ENCODE results near the gene PRR7. TPM values are rescaled to one million over a fixed set of nuclear protein-coding genes. Genes with fewer than 3 reads are reported as not detected.

The PRR7 gene
- total RNA-seq, 1 donor from 2014 or later = 18.1 TPM

- intact Hi-C loops (cut with DNase I) = no loop called here
- Histone ChIP-seq H3K9me3 (no peaks in the 10 kb centered on the region), H3K4me1 (peaks cover 26 to 54% of the 10 kb centered on the region in 2 donors), H3K4me3 (peak overlapping the region in 1 of 2 donors; percentile 91), H3K27ac (peak overlapping the region; percentile 91), H3K36me3 (peaks cover 23 to 24% of the 10 kb centered on the region in 2 donors), H3K27me3 (no peaks in the 10 kb centered on the region)
- TF ChIP-seq, protein P1, sequence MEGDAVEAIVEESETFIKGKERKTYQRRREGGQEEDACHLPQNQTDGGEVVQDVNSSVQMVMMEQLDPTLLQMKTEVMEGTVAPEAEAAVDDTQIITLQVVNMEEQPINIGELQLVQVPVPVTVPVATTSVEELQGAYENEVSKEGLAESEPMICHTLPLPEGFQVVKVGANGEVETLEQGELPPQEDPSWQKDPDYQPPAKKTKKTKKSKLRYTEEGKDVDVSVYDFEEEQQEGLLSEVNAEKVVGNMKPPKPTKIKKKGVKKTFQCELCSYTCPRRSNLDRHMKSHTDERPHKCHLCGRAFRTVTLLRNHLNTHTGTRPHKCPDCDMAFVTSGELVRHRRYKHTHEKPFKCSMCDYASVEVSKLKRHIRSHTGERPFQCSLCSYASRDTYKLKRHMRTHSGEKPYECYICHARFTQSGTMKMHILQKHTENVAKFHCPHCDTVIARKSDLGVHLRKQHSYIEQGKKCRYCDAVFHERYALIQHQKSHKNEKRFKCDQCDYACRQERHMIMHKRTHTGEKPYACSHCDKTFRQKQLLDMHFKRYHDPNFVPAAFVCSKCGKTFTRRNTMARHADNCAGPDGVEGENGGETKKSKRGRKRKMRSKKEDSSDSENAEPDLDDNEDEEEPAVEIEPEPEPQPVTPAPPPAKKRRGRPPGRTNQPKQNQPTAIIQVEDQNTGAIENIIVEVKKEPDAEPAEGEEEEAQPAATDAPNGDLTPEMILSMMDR (IDR thresholded peaks at IDR 0.05) = no peak
- DNase-seq (ENCODE audit: low spot score in 2 of 2) = no peak
Measured at GRCh38 chr5:177470759-177471536, 24.3 kb downstream of the PRR7 start.

GRCh38 chr5:177471610-177472356 lies 25.2 kb downstream of the PRR7 start:
- Histone ChIP-seq H3K36me3 (peaks cover 15% of the 10 kb centered on the region in 2 donors), H3K4me1 (peaks cover 26 to 62% of the 10 kb centered on the region in 2 donors), H3K27me3 (no peaks in the 10 kb centered on the region), H3K4me3 (peak overlapping the region; percentile 91 to 94), H3K27ac (peak overlapping the region; percentile 91), H3K9me3 (no peaks in the 10 kb centered on the region)
- DNase-seq (ENCODE audit: low spot score in 2 of 2) = no peak
- TF ChIP-seq, protein P1 (IDR thresholded peaks at IDR 0.05) = no peak
- intact Hi-C loops (cut with DNase I) = no loop called here

DNA sequence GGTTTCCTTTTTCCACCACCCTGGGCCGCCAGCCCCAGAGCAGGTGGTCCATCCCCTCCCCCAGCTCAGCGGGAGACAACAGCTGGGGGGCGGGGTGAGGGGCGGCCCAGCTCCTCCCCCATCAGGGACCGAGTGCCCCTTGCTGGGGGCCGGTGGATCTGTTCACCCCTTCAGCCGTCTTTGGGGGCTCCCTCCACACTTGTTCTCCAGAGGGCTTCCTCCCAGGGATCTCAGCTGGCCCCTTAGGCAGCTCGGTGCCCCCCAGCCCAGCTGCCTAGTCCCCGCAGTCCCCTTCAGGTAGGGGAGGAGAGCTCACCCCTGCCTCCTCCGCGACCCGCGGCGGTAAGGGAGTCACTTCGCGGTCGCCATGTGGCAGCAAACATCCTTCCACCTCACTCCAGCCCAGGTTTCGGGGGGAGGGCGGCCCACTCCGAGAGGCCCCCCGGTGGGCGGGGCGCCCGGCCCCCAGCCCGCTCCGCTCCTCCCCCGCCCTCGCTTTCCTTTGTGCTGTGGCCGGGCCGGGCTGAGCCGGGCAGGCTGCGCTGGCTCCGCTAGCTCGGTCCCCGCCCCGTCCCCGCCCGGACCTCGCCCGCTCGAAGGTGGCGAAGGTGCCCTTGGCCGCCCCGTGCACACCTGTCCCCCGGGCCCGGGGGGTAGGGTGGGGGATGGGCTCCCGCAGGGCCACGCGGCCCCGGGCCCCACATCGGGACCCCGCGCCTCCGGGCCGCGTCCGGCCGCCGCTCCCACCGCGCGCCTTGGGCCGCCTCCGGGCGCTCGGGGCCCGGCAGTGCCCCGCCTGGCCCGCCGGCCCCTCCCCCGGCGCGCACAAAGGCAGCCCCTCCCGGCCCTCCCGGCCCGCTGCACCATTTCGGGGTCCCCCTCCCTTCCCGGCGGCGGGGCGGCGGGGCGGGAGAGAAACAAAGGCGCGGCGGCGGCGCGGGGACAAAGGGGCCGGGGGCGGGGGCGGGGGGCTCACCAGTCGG lies 26.1 kb downstream of the PRR7 start:
- H3K4me1 ChIP-seq = peaks cover 26 to 71% of the 10 kb centered on the region in 2 donors
- DNase-seq (ENCODE audit: low spot score in 2 of 2) = no peak
- H3K27ac ChIP-seq = peak overlapping the region; percentile 91

DNA sequence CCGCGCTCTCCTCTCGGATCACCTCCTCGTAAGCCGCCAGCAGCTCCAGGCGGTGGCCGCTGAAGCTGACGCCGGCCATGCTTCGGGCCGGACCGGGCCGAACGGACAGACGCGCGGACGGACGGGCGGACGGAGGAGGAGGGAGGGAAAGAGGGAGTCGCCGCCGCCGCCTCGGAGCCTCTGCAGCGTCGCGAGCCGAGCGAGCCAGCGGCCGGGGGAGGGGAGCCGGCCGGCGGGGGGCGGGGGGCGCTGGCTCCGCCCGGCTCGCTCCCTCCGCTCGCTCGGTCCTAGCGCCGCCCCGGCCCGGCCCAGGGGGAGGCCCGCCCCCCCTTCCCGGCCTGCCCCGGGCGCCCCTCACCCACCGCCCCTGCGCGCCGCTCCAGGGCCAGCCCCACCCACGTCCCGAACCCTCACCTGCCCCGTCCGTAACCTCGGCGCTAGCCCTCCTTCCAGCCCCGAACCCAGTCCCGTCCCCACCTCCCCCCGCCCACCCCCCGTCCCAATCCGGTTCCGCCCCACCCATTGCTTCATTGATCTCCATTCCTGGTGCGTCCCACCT lies 26.9 kb downstream of the PRR7 start, which contains the start of gene DBN1:
Gene DBN1, minus strand, starts transcription at position 192 of the 559 bp plus-strand sequence. Its CDS starts 113 bp downstream, at position 79.
- no peaks in the 10 kb centered on the region for H3K27me3 ChIP-seq
- no peaks in the 10 kb centered on the region for H3K36me3 ChIP-seq
- no peak for DNase-seq (ENCODE audit: low spot score in 2 of 2)
- H3K4me3 ChIP-seq = peak within 1 kb of the TSS; percentile 91 to 94
- peaks cover 26 to 77% of the 10 kb centered on the region in 2 donors for H3K4me1 ChIP-seq
- no peaks in the 10 kb centered on the region for H3K9me3 ChIP-seq
- TF ChIP-seq, protein P1 (IDR thresholded peaks at IDR 0.05) = no peak
- H3K27ac ChIP-seq = peak within 1 kb of the TSS; percentile 91
- intact Hi-C loops (cut with DNase I) = loop anchor here (1.0 kb wide), 1 partner anchor 16 kb away; no protein-coding TSS in a partner anchor

More for the DNA sequence above, 26.1 kb downstream of the PRR7 start:
- Histone ChIP-seq H3K9me3 (no peaks in the 10 kb centered on the region), H3K4me3 (peak overlapping the region; percentile 91 to 94), H3K36me3 (peaks cover 5 to 6% of the 10 kb centered on the region in 2 donors), H3K27me3 (no peaks in the 10 kb centered on the region)
- intact Hi-C loops (cut with DNase I) = loop anchor here (1.0 kb wide), 1 partner anchor 15 kb away; no protein-coding TSS in a partner anchor
- TF ChIP-seq, protein P1 (IDR thresholded peaks at IDR 0.05) = no peak
